ENCODE measurements around the gene CRELD2.
A peak's percentile ranks its signal among the peaks of the same experiment; 100 is the strongest.

Gene CRELD2

GRCh38 chr22:49966041-49966773 is 47.8 kb downstream of the CRELD2 start:
- no peak for DNase-seq

- peak in 4 of 56 donors; percentile 30 to 56 (median 35) for DNase-seq
Observed at GRCh38 chr22:49966774-49967705, 48.6 kb downstream of the CRELD2 start.

- DNase-seq = peak in 28 of 56 donors; percentile 37 to 79 (median 58)
Observed at GRCh38 chr22:49967706-49968208, 49.3 kb downstream of the CRELD2 start.

- DNase-seq = peak in 1 of 56 donors; percentile 9
Observed at GRCh38 chr22:49968313-49968830, 49.9 kb downstream of the CRELD2 start.

GRCh38 chr22:49968831-49969661 is 50.6 kb downstream of the CRELD2 start:
- no peak for DNase-seq

- no peak for DNase-seq
Observed at GRCh38 chr22:49969751-49970527, 51.5 kb downstream of the CRELD2 start.

- peak in 53 of 56 donors; percentile 37 to 98 (median 83) for DNase-seq
Observed at GRCh38 chr22:49970528-49971231, 52.2 kb downstream of the CRELD2 start.

GRCh38 chr22:49971232-49972162 is 53.1 kb downstream of the CRELD2 start:
- DNase-seq = peak in 16 of 56 donors; percentile 48 to 81 (median 62)

- no peak for DNase-seq
Observed at GRCh38 chr22:49972163-49973017, 54.0 kb downstream of the CRELD2 start.

- DNase-seq = no peak
Observed at GRCh38 chr22:49973018-49973961, 54.9 kb downstream of the CRELD2 start.

GRCh38 chr22:49975543-49976389 is 57.3 kb downstream of the CRELD2 start:
- no peak for DNase-seq

GRCh38 chr22:49976439-49977175 is 58.2 kb downstream of the CRELD2 start:
- peak in 2 of 56 donors; percentile 19 to 49 for DNase-seq
